Measurements from ENCODE around the gene SDR42E1. TPM values are rescaled to one million over a fixed set of nuclear protein-coding genes. Genes with fewer than 3 reads are reported as not detected.

Gene SDR42E1
- total and polyA plus RNA-seq, 9 of the 15 experiments (the other 6 are each of a cell fraction or from before 2014, with no cell fraction given): 0.13 to 1.3 (median 0.42) TPM

GRCh38 chr16:82046541-82046940 lies 35.3 kb upstream of the SDR42E1 start:
- in situ Hi-C loops (cut with MboI): no loop called here

More at GRCh38 chr16:82046541-82046940, 35.3 kb upstream of the SDR42E1 start:
- Histone ChIP-seq H3K27ac (ENCODE audit: extremely low read depth, low read depth, low read length) (no peak overlapping the region), H3K4me1 (replicated peaks in 1 of 2; ENCODE audit: control insufficient read depth in 2 of 2, insufficient read depth in 2 of 2, low read length in 2 of 2) (no peaks in the 10 kb centered on the region), H3K36me3 (ENCODE audit: control insufficient read depth, insufficient read depth, low read length) (no peaks in the 10 kb centered on the region), H3K4me2 (ENCODE audit: insufficient read depth, low read length) (no peak overlapping the region), H3K9ac (ENCODE audit: insufficient read depth in 1 of 2, low read depth in 2 of 2, low read length in 2 of 2) (no peak overlapping the region), H3K9me3 (replicated peaks; ENCODE audit: control insufficient read depth, insufficient read depth, low read depth, low read length) (no peaks in the 10 kb centered on the region), H3K79me2 (ENCODE audit: control insufficient read depth, insufficient read depth, low read length) (no peaks in the 10 kb centered on the region), H4K20me1 (replicated peaks; ENCODE audit: control insufficient read depth, insufficient read depth, low read length) (no peaks in the 10 kb centered on the region), H3K4me3 (no peak overlapping the region), H3K9me1 (ENCODE audit: control insufficient read depth, insufficient read depth, low read length) (no peaks in the 10 kb centered on the region), H2AFZ (ENCODE audit: low read depth, low read length) (no peak overlapping the region), H3K27me3 (ENCODE audit: control insufficient read depth in 2 of 2, insufficient read depth in 2 of 2, low read length in 2 of 2) (peaks cover 0 to 9% of the 10 kb centered on the region in 2 experiments; a peak in 1 of 5 replicates)
- 0% methylated on average over 4 of the region's 4 CpGs for WGBS (ENCODE audit: insufficient coverage, low coverage, missing lambda C conversion rate)
- no peak for TF ChIP-seq PHB2 (IDR thresholded peaks at IDR 0.05; ENCODE audit: low read depth)
- no peak for TF ChIP-seq THRB (CRISPR knock-in tag; conservative IDR thresholded peaks at IDR 0.05)
- no peak for TF ChIP-seq MAFG (tag; conservative IDR thresholded peaks at IDR 0.05)
- no peak for TF ChIP-seq BACH1 (tag; IDR thresholded peaks at IDR 0.05)
- no peak for TF ChIP-seq ZNF23 (CRISPR knock-in tag; IDR thresholded peaks at IDR 0.05)
- no peak for TF ChIP-seq ZBTB1 (CRISPR knock-in tag; IDR thresholded peaks at IDR 0.05; ENCODE audit: borderline replicate concordance, low read depth)
- TF ChIP-seq EP400 (IDR thresholded peaks at IDR 0.05): no peak
- TF ChIP-seq ZBTB7A (IDR thresholded peaks at IDR 0.05; ENCODE audit: borderline replicate concordance, control insufficient read depth, low read depth, low read length): no peak
- TF ChIP-seq ILF3 (IDR thresholded peaks at IDR 0.05; ENCODE audit: borderline replicate concordance): no peak
- TF ChIP-seq FOXO4 (CRISPR knock-in tag; IDR thresholded peaks at IDR 0.05): no peak
- TF ChIP-seq TFAP4 (CRISPR knock-in tag; IDR thresholded peaks at IDR 0.05; ENCODE audit: borderline replicate concordance): no peak
- no peak for ATAC-seq
- intact Hi-C loops (cut with micrococcal nuclease): no loop called here
- no peak for DNase-seq (ENCODE audit: extremely low read depth in 1 of 4, low spot score in 3 of 4)
- ChIA-PET POLR2A (interaction anchor here (0.7 to 1.0 kb wide), 2 partner anchors 15 to 1703 kb away, joined by 3 read pairs; no protein-coding TSS in a partner anchor), CTCF (ENCODE audit: low intra/inter-chr PET ratio) (no interaction called here)
- no TSS peak for BruUV-seq (replicated peaks)
- FAIRE-seq: no peak
